GM04504 (cell line): ENCODE data around the gene CTXN2.

Source experiments
- DNase-seq: peaks from one replicate; pipeline ENCODE4 v3.0.0-alpha.2; 2012; ENCODE audit warnings: low read depth

Gene CTXN2

GRCh38 chr15:48191574-48192225, at the start of gene CTXN2:
TSS of gene CTXN2 (plus strand) at chr15:48191665. CDS start at chr15:48201301, 9,636 bp downstream.
- no peak for DNase-seq

- no peak for DNase-seq
Observed at GRCh38 chr15:48143856-48144255, 47.6 kb upstream of the CTXN2 start.

- no peak for DNase-seq
Observed at GRCh38 chr15:48144889-48145288, 46.6 kb upstream of the CTXN2 start.

GRCh38 chr15:48145923-48146322, 45.5 kb upstream of the CTXN2 start:
- no peak for DNase-seq

- no peak for DNase-seq
Observed at GRCh38 chr15:48147358-48147757, 44.1 kb upstream of the CTXN2 start.

GRCh38 chr15:48149858-48150257, 41.6 kb upstream of the CTXN2 start:
- DNase-seq: no peak

- DNase-seq: no peak
Observed at GRCh38 chr15:48153526-48153925, 37.9 kb upstream of the CTXN2 start.

- DNase-seq: no peak
Observed at GRCh38 chr15:48168616-48169015, 22.8 kb upstream of the CTXN2 start.

GRCh38 chr15:48170981-48171380, 20.5 kb upstream of the CTXN2 start:
- DNase-seq: no peak

GRCh38 chr15:48175126-48175525, 16.3 kb upstream of the CTXN2 start:
- DNase-seq: no peak

GRCh38 chr15:48176112-48176511, 15.4 kb upstream of the CTXN2 start:
- DNase-seq: no peak

- no peak for DNase-seq
Observed at GRCh38 chr15:48176957-48177356, 14.5 kb upstream of the CTXN2 start.

- DNase-seq: no peak
Observed at GRCh38 chr15:48177383-48177765, 14.1 kb upstream of the CTXN2 start.

- DNase-seq: peak; percentile 26
Observed at GRCh38 chr15:48177766-48178647, 13.5 kb upstream of the CTXN2 start, which contains the start of gene MYEF2. TSS of gene MYEF2 (minus strand) at chr15:48178295. CDS start at chr15:48178237, 58 bp downstream.

- DNase-seq: no peak
Observed at GRCh38 chr15:48178648-48178931, 12.9 kb upstream of the CTXN2 start.

- DNase-seq: no peak
Observed at GRCh38 chr15:48182749-48183148, 8.7 kb upstream of the CTXN2 start.

- no peak for DNase-seq
Observed at GRCh38 chr15:48185529-48185928, 5.9 kb upstream of the CTXN2 start.

GRCh38 chr15:48186271-48186670, 5.2 kb upstream of the CTXN2 start:
- no peak for DNase-seq

GRCh38 chr15:48190932-48191573, 412 bp upstream of the CTXN2 start:
- peak; percentile 41 for DNase-seq

GRCh38 chr15:48202068-48202467, 10.6 kb downstream of the CTXN2 start:
- no peak for DNase-seq

- DNase-seq: no peak
Observed at GRCh38 chr15:48205981-48206380, 14.5 kb downstream of the CTXN2 start, which contains the start of gene SLC12A1. TSS of gene SLC12A1 (plus strand) at chr15:48206302. CDS start at chr15:48207720, 1,418 bp downstream.

- DNase-seq: no peak
Observed at GRCh38 chr15:48221261-48221660, 29.8 kb downstream of the CTXN2 start.

GRCh38 chr15:48221885-48222284, 30.4 kb downstream of the CTXN2 start:
- no peak for DNase-seq
